Thyroid gland (tissue), 4 donors: ENCODE measurements around the gene PIGP.
A peak's percentile ranks its signal among the peaks of the same experiment; 100 is the strongest.

Source experiments
- POLR2A ChIP-seq, 2 donors: fragments of 450-650 bp; IDR thresholded peaks; one replicate each; pipeline ENCODE4 v1.6.1; 2017; ENCODE audit warnings: antibody characterized with exemption in 2 of 2, mild to moderate bottlenecking in 2 of 2, moderate library complexity in 1 of 2
- TF ChIP-seq, protein P1 (sequence below), 6 experiments: fragments of 200-600 bp in 3 of 6; fragments of 450-650 bp in 3 of 6; sonication (generic) in 3 of 6; IDR thresholded peaks; one replicate each; pipeline ENCODE4 v1.5.1; 2016 to 2019; ENCODE audit warnings: antibody characterized with exemption in 6 of 6, mild to moderate bottlenecking in 2 of 6, inconsistent platforms in 1 of 6, moderate library complexity in 1 of 6

DNA sequence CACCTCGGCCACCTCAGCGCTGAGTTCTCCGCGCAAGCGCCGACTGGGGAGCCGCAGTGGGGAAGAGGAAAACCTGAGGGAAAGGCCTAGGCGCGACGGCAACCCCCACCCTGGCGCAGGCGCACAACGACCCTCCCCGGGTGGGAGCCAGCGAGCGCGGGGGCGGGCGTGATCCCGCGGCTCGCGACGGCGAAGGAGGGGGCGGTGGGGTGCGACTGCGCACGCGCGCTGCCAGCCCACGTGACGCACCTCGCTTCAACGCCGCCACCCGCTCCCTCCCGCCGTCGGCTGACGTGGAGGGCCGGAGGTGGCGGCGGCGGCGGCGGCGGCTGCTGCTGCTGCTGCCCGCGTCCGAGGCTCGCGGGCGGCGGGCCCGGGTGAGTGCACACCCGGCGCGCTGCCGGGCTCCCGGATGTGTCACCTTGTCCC is at the start of gene PIGP, which contains the start of gene TTC3:
- TF ChIP-seq, protein P1, sequence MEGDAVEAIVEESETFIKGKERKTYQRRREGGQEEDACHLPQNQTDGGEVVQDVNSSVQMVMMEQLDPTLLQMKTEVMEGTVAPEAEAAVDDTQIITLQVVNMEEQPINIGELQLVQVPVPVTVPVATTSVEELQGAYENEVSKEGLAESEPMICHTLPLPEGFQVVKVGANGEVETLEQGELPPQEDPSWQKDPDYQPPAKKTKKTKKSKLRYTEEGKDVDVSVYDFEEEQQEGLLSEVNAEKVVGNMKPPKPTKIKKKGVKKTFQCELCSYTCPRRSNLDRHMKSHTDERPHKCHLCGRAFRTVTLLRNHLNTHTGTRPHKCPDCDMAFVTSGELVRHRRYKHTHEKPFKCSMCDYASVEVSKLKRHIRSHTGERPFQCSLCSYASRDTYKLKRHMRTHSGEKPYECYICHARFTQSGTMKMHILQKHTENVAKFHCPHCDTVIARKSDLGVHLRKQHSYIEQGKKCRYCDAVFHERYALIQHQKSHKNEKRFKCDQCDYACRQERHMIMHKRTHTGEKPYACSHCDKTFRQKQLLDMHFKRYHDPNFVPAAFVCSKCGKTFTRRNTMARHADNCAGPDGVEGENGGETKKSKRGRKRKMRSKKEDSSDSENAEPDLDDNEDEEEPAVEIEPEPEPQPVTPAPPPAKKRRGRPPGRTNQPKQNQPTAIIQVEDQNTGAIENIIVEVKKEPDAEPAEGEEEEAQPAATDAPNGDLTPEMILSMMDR (IDR thresholded peaks at IDR 0.05): no peak
- TF ChIP-seq POLR2A (IDR thresholded peaks at IDR 0.05): peak; percentile 50 to 95
